ENCODE data around the gene GSG1L. TPM values are rescaled to one million over a fixed set of nuclear protein-coding genes. Genes with fewer than 3 reads are reported as not detected.

GSG1L gene
- total RNA-seq, 1 experiment from 2014 or later = not detected

DNA sequence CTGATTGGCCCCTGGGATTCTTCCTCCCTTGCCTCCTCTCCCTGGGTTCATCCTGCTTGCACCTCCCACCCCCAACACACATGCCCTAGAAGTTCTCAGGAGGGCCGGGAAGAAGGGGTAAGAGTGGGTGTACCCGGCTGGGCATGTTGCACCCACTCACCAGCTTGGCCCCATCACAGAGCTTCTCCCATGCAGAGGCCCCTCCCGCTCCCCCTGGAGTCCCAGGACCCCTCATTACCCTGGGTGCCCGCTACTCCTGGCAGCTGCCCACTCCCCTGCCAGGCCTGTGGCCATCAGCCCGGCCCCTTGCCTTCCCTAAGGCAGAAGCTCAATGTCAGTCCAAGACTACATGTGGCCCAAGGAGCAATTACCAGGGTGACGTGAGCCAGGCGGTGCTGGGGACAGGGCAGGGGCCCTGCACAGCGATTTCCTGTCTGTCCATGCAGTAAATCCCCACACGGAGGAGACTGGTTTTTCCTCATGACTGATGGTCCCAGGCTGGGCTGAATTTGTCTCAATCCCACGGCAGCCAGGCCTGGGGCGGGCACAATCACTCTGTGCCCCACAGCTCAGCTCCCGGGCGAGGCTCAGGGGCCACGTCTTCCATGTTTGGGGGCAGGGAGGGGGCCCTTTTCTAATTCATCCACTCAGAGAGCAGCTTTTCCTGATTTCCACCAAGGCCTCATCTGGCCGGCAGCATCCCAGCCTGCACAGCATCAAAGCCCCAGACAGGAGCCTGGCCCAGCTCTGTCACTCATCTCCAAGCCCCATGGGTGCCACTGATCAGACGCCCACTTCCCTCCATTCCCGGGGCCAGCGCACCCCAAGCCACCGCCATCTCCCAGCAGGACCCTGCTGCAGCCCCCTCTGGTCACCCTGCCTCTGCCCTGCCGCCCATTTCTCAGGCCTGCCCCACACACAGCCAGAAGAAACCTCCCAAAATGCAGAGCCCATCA lies 278.9 kb downstream of the GSG1L start:
- Mint-ChIP-seq H3K4me3 (ENCODE audit: low read depth, unreplicated experiment) (no peak overlapping the region), H3K27ac (ENCODE audit: unreplicated experiment) (no peak overlapping the region), H3K36me3 (ENCODE audit: insufficient read depth, unreplicated experiment) (peaks cover 3% of the 10 kb centered on the region), H3K9me3 (ENCODE audit: low read depth, unreplicated experiment) (no peaks in the 10 kb centered on the region), H3K4me1 (ENCODE audit: low read depth, unreplicated experiment) (no peaks in the 10 kb centered on the region), H3K27me3 (ENCODE audit: unreplicated experiment) (peaks cover 12% of the 10 kb centered on the region)
- CTCF ChIA-PET = no interaction called here
- TF ChIP-seq CTCF (IDR thresholded peaks at IDR 0.05; ENCODE audit: unreplicated experiment) = no peak
- BruUV-seq (replicated peaks) = no TSS peak
- intact Hi-C loops (cut with micrococcal nuclease; ENCODE audit: unreplicated experiment) = no loop called here
- no peak for DNase-seq

- no peak for TF ChIP-seq CTCF (IDR thresholded peaks at IDR 0.05; ENCODE audit: unreplicated experiment)
- H3K36me3 Mint-ChIP-seq (ENCODE audit: insufficient read depth, unreplicated experiment) = peaks cover 5% of the 10 kb centered on the region
- intact Hi-C loops (cut with micrococcal nuclease; ENCODE audit: unreplicated experiment) = no loop called here
- no peaks in the 10 kb centered on the region for H3K4me1 Mint-ChIP-seq (ENCODE audit: low read depth, unreplicated experiment)
- no peak overlapping the region for H3K4me3 Mint-ChIP-seq (ENCODE audit: low read depth, unreplicated experiment)
- no peak for DNase-seq
- no peak overlapping the region for H3K27ac Mint-ChIP-seq (ENCODE audit: unreplicated experiment)
- BruUV-seq (replicated peaks) = no TSS peak
- H3K27me3 Mint-ChIP-seq (ENCODE audit: unreplicated experiment) = peaks cover 12% of the 10 kb centered on the region
- no peaks in the 10 kb centered on the region for H3K9me3 Mint-ChIP-seq (ENCODE audit: low read depth, unreplicated experiment)
- CTCF ChIA-PET = no interaction called here
Observed at GRCh38 chr16:27781981-27782880, 281.3 kb downstream of the GSG1L start.

DNA sequence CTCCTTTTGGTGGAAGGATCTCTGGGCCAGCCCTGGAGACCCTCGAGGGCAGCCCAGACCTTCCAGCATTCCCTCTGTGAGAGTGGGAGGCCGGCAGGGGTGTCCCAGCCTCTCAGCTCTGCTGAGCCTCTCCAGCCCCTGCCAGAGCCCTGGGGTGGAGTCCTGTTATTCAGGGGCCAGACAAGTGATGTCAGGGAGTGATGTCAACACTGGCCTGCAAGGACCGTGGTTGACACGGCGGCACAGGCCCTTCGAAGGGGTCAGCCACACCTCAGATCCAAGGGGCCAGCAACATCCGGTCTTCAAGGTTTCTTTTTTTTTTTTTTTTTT lies 282.4 kb downstream of the GSG1L start:
- no TSS peak for BruUV-seq (replicated peaks)
- H3K27ac Mint-ChIP-seq (ENCODE audit: unreplicated experiment) = no peak overlapping the region

More for the DNA sequence above, 282.4 kb downstream of the GSG1L start:
- CTCF ChIA-PET = no interaction called here
- H3K27me3 Mint-ChIP-seq (ENCODE audit: unreplicated experiment) = peaks cover 12% of the 10 kb centered on the region
- H3K9me3 Mint-ChIP-seq (ENCODE audit: low read depth, unreplicated experiment) = no peaks in the 10 kb centered on the region
- H3K4me3 Mint-ChIP-seq (ENCODE audit: low read depth, unreplicated experiment) = no peak overlapping the region
- no peak for DNase-seq
- TF ChIP-seq CTCF (IDR thresholded peaks at IDR 0.05; ENCODE audit: unreplicated experiment) = no peak
- intact Hi-C loops (cut with micrococcal nuclease; ENCODE audit: unreplicated experiment) = no loop called here
- peaks cover 14% of the 10 kb centered on the region for H3K36me3 Mint-ChIP-seq (ENCODE audit: insufficient read depth, unreplicated experiment)
- no peaks in the 10 kb centered on the region for H3K4me1 Mint-ChIP-seq (ENCODE audit: low read depth, unreplicated experiment)
